SK-N-SH treated with all-trans-retinoic acid at 6 μM for 48 hours (cell line): ENCODE data around the gene GALNTL6.

ENCODE experiments used
- ARNTL ChIP-seq: fragments of 450-650 bp; formaldehyde crosslinking; IDR thresholded peaks from 2 replicates; pipeline ENCODE4 v1.5.0; 2020; ENCODE audit warnings: low read depth, mild to moderate bottlenecking, moderate library complexity, borderline replicate concordance
- OSR1 ChIP-seq: fragments of 250-450 bp; sonication (Bioruptor Pico); IDR thresholded peaks from 2 replicates; pipeline ENCODE4 v1.8.0; 2022; ENCODE audit warnings: moderate library complexity, mild to moderate bottlenecking, inconsistent platforms
- PATZ1 ChIP-seq: fragments of 250-450 bp; sonication (Bioruptor Pico); IDR thresholded peaks from 2 replicates; pipeline ENCODE4 v1.8.0; 2020; ENCODE audit warnings: mild to moderate bottlenecking, moderate library complexity, borderline replicate concordance
- TOX ChIP-seq: fragments of 250-450 bp; sonication (Bioruptor Pico); IDR thresholded peaks from 2 replicates; pipeline ENCODE4 v1.8.0; 2021; ENCODE audit warnings: mild to moderate bottlenecking, moderate library complexity, borderline replicate concordance
- TF ChIP-seq, protein P1 (sequence below): fragments of 250-450 bp; sonication (Bioruptor Pico); IDR thresholded peaks from 2 replicates; pipeline ENCODE4 v1.8.0; 2021; ENCODE audit warnings: low read depth, mild to moderate bottlenecking, moderate library complexity, borderline replicate concordance

GRCh38 chr4:172760512-172760911, 947.3 kb downstream of the GALNTL6 start:
- TF ChIP-seq ARNTL (no peak), TOX (no peak), OSR1 (CRISPR knock-in tag) (no peak), PATZ1 (CRISPR knock-in tag) (no peak)
- TF ChIP-seq, protein P1, sequence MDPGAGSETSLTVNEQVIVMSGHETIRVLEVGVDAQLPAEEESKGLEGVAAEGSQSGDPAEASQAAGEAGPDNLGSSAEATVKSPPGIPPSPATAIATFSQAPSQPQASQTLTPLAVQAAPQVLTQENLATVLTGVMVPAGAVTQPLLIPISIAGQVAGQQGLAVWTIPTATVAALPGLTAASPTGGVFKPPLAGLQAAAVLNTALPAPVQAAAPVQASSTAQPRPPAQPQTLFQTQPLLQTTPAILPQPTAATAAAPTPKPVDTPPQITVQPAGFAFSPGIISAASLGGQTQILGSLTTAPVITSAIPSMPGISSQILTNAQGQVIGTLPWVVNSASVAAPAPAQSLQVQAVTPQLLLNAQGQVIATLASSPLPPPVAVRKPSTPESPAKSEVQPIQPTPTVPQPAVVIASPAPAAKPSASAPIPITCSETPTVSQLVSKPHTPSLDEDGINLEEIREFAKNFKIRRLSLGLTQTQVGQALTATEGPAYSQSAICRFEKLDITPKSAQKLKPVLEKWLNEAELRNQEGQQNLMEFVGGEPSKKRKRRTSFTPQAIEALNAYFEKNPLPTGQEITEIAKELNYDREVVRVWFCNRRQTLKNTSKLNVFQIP = no peak
